OCI-LY7 (cell line): ENCODE data around the gene KLHL20. TPM values are rescaled to one million over a fixed set of nuclear protein-coding genes. Genes with fewer than 3 reads are reported as not detected.

Source experiments
- BruUV-seq: library from RNA; stranded (reverse); fragments of 400-500 nt; replicated peaks from 2 replicates; lab custom pipeline; 2021; lab: Mats Ljungman, UMichigan
- CTCF ChIA-PET: fragments of 300-600 bp; sonication (Branson Sonifier 250); formaldehyde crosslinking; loops from one replicate; lab custom pipeline; 2022; ENCODE audit warnings: antibody characterized with exemption; ENCODE audit not compliant: unreplicated experiment; lab: Charles Lee
- POLR2A ChIA-PET: fragments of 300-600 bp; sonication (Branson Sonifier 250); formaldehyde crosslinking; loops from one replicate; lab custom pipeline; 2022; ENCODE audit warnings: antibody characterized with exemption; lab: Charles Lee
- DNase-seq: peaks from one replicate; pipeline ENCODE4 v3.0.0-alpha.2; 2015; ENCODE audit warnings: low spot score
- H2AFZ ChIP-seq: fragments of 200-600 bp; sonication (generic), shearing (Covaris generic); 2 replicates; pipeline ENCODE4 v1.6.1; 2014; ENCODE audit warnings: mild to moderate bottlenecking, antibody characterized with exemption, low read length, moderate library complexity
- H3K27ac ChIP-seq: fragments of 200-600 bp; sonication (generic); 2 replicates; pipeline ENCODE4 v1.5.1; 2014; ENCODE audit warnings: mixed run types, low read depth, mild to moderate bottlenecking, moderate library complexity, low read length, inconsistent platforms; ENCODE audit not compliant: poor library complexity, severe bottlenecking
- H3K36me3 ChIP-seq: fragments of 200-600 bp; sonication (generic); 2 replicates; pipeline ENCODE4 v1.6.1; 2014; ENCODE audit warnings: mild to moderate bottlenecking, antibody characterized with exemption, low read length, moderate library complexity, mixed read lengths; ENCODE audit not compliant: insufficient read depth
- H3K4me1 ChIP-seq: fragments of 200-600 bp; sonication (generic); 2 replicates; pipeline ENCODE4 v1.5.1; 2014; ENCODE audit warnings: mild to moderate bottlenecking, low read length; ENCODE audit not compliant: insufficient read depth, poor library complexity, severe bottlenecking
- H3K4me2 ChIP-seq: fragments of 200-600 bp; sonication (generic); 2 replicates; pipeline ENCODE4 v1.6.1; 2014; ENCODE audit warnings: mild to moderate bottlenecking, low read length
- H3K4me3 ChIP-seq: fragments of 200-600 bp; sonication (generic); 2 replicates; pipeline ENCODE4 v1.5.1; 2014; ENCODE audit warnings: mild to moderate bottlenecking, low read depth, low read length; ENCODE audit not compliant: poor library complexity, severe bottlenecking
- H3K79me2 ChIP-seq: fragments of 200-600 bp; sonication (generic); 2 replicates; pipeline ENCODE4 v1.6.1; 2016; ENCODE audit warnings: low read depth, mild to moderate bottlenecking, low read length, moderate library complexity, mixed read lengths; ENCODE audit not compliant: insufficient read depth
- H3K9me2 ChIP-seq: fragments of 200-600 bp; sonication (generic); 2 replicates; pipeline ENCODE4 v1.6.1; 2016; ENCODE audit warnings: mild to moderate bottlenecking, low read length, mixed read lengths; ENCODE audit not compliant: insufficient read depth
- H3K9me3 ChIP-seq: fragments of 200-600 bp; sonication (generic); 2 replicates; pipeline ENCODE4 v1.6.1; 2014; ENCODE audit warnings: mild to moderate bottlenecking, mixed run types, low read length, mixed read lengths
- H4K20me1 ChIP-seq: fragments of 200-600 bp; sonication (generic); 2 replicates; pipeline ENCODE4 v1.6.1; 2014; ENCODE audit warnings: mild to moderate bottlenecking, antibody characterized with exemption, low read length, moderate library complexity, mixed read lengths; ENCODE audit not compliant: insufficient read depth
- EZH2phosphoT487 ChIP-seq: fragments of 200-600 bp; sonication (generic); IDR thresholded peaks from 2 replicates; pipeline ENCODE4 v1.6.1; 2018; ENCODE audit warnings: low read depth, borderline replicate concordance, mild to moderate bottlenecking, mixed run types, antibody characterized with exemption, low read length, moderate library complexity, mixed read lengths
- intact Hi-C: fragments of 100-400 bp; cut with micrococcal nuclease; formaldehyde crosslinking; loops from one replicate; pipeline ENCODE4 v1.10.0; 2022; ENCODE audit not compliant: unreplicated experiment
- total RNA-seq, 2 experiments: library from RNA; depleted of rRNA in 1 of 2; stranded (reverse); fragments of >200 nt in 1 of 2; shearing (Covaris generic) in 1 of 2; gene quantifications; 2 replicates each; pipeline ENCODE4 v1.2.3, GENCODE V29; 2014 to 2022
- TF ChIP-seq, protein P1 (sequence below): fragments of 200-600 bp; sonication (generic); conservative IDR thresholded peaks from 2 replicates; pipeline ENCODE4 v1.5.1; 2014; ENCODE audit warnings: mild to moderate bottlenecking, antibody characterized with exemption, low read length, moderate library complexity, mixed read lengths

Gene KLHL20
- total RNA-seq, 2 experiments from 2014 or later = 17.5 to 22.6 TPM

DNA sequence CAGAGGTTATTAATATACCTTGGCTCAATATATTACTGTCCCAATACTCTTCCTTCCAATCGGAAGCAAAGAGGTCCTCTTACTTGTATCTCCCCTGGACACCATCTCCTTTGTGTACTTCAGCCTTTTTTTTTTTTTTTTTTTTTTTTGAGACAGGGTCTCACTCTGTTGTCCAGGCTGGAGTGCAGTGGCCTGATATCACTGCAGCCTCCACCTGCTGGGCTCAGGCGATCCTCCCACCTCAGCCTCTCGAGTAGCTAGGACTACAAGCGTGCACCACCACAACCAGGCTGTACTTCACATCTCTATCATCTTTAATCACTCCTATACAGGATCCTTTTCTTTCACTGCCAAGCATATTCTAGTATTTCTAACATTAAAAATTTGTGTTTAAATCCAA, 106.9 kb downstream of the KLHL20 start:
- Histone ChIP-seq H3K79me2 (peaks cover 86% of the 10 kb centered on the region), H3K9me2 (no peaks in the 10 kb centered on the region), H2AFZ (no peak overlapping the region), H3K27ac (no peak overlapping the region), H3K4me2 (peak overlapping the region; percentile 87), H3K4me1 (peaks cover 36% of the 10 kb centered on the region), H3K36me3 (peaks cover 54% of the 10 kb centered on the region), H4K20me1 (peaks cover 8% of the 10 kb centered on the region; the same call in 1 of the 2 replicates), H3K9me3 (no peaks in the 10 kb centered on the region), H3K4me3 (peak overlapping the region; percentile 97)
- CTCF ChIA-PET = no interaction called here
- no peak for DNase-seq
- TF ChIP-seq EZH2phosphoT487 = no peak
- TF ChIP-seq, protein P1, sequence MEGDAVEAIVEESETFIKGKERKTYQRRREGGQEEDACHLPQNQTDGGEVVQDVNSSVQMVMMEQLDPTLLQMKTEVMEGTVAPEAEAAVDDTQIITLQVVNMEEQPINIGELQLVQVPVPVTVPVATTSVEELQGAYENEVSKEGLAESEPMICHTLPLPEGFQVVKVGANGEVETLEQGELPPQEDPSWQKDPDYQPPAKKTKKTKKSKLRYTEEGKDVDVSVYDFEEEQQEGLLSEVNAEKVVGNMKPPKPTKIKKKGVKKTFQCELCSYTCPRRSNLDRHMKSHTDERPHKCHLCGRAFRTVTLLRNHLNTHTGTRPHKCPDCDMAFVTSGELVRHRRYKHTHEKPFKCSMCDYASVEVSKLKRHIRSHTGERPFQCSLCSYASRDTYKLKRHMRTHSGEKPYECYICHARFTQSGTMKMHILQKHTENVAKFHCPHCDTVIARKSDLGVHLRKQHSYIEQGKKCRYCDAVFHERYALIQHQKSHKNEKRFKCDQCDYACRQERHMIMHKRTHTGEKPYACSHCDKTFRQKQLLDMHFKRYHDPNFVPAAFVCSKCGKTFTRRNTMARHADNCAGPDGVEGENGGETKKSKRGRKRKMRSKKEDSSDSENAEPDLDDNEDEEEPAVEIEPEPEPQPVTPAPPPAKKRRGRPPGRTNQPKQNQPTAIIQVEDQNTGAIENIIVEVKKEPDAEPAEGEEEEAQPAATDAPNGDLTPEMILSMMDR = no peak
- intact Hi-C loops = loop anchor here (10.0 kb wide), 2 partner anchors 343 to 1077 kb away; no protein-coding TSS in a partner anchor
- POLR2A ChIA-PET = interaction anchor here (1.0 kb wide), 1 partner anchor 47 kb away, joined by 5 read pairs; the partner anchor contains the start of gene ZBTB37
- no TSS peak for BruUV-seq

DNA sequence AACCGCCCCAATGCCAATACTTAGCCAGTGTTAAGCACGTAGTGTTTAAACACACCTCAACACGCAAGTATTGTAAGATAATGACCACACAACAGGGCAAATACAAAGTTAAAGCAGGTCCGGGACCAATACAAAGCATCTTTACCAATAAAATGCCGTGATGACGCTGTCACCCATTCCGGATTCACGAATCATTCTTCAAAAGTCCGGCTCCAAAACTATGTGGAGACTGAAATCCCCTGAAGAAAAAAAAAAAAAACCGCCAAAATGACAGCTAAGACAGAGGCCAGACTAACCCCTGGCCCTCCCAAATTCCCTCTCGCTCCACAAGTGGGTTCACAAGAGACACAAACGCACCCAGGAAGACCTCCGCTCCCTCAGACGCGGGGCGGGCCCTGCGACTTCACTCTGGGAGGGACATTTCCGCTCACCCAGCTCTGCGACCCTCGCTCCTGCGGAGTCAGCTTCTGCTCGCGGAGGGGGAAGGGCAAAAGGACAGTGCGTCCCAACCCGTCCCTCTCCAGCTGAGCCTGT, 109.1 kb downstream of the KLHL20 start:
- no peak for DNase-seq
- POLR2A ChIA-PET = interaction anchor here (0.6 to 2.1 kb wide), 11 partner anchors 9 to 408 kb away, joined by 3 to 11 read pairs (median 4); partner anchors contain the start of genes GAS5 and ZBTB37

More for the DNA sequence above, 109.1 kb downstream of the KLHL20 start:
- Histone ChIP-seq H3K79me2 (peaks cover 89% of the 10 kb centered on the region), H4K20me1 (peaks cover 8% of the 10 kb centered on the region; the same call in 1 of the 2 replicates), H3K27ac (peak overlapping the region; percentile 93), H3K9me3 (no peaks in the 10 kb centered on the region), H3K4me2 (peak overlapping the region; percentile 87), H3K4me1 (peaks cover 56% of the 10 kb centered on the region), H2AFZ (peak overlapping the region; percentile 66), H3K4me3 (peak overlapping the region; percentile 97), H3K9me2 (no peaks in the 10 kb centered on the region), H3K36me3 (peaks cover 53% of the 10 kb centered on the region)
- TSS peak; percentile 79 for BruUV-seq
- TF ChIP-seq, protein P1 = no peak
- no peak for TF ChIP-seq EZH2phosphoT487
- CTCF ChIA-PET = no interaction called here
- intact Hi-C loops = loop anchor here (1.0 to 10.0 kb wide), 5 partner anchors 44 to 1079 kb away; partner anchors contain the start of genes KLHL20 and ZBTB37
